Measurements from ENCODE around the gene SLC1A4. TPM values are rescaled to one million over a fixed set of nuclear protein-coding genes. Genes with fewer than 3 reads are reported as not detected.
"Not testable (repeated sequence)": the region's sequence is repeated elsewhere in the genome, so short reads cannot be mapped to it uniquely, and the experiment has no call there.

SLC1A4 gene
- total RNA-seq, 1 donor from 2014 or later: 35.4 TPM

- Mint-ChIP-seq H3K4me1 (no peaks in the 10 kb centered on the region), H3K27ac (no peak overlapping the region), H3K27me3 (no peaks in the 10 kb centered on the region), H3K36me3 (ENCODE audit: low read depth) (peaks cover 25% of the 10 kb centered on the region), H3K9me3 (no peaks in the 10 kb centered on the region), H3K4me3 (no peak overlapping the region)
- no peak for DNase-seq
- ATAC-seq (ENCODE audit: low read depth): no peak
- ChIA-PET POLR2A (interaction anchor here (1.5 kb wide), 1 partner anchor 10 kb away, joined by 4 read pairs; no protein-coding TSS in a partner anchor), CTCF (interaction anchor here (1.3 kb wide), 2 partner anchors 21 to 81 kb away, joined by 3 read pairs; no protein-coding TSS in a partner anchor)
- intact Hi-C loops (cut with micrococcal nuclease): no loop called here
- TF ChIP-seq, protein P1, sequence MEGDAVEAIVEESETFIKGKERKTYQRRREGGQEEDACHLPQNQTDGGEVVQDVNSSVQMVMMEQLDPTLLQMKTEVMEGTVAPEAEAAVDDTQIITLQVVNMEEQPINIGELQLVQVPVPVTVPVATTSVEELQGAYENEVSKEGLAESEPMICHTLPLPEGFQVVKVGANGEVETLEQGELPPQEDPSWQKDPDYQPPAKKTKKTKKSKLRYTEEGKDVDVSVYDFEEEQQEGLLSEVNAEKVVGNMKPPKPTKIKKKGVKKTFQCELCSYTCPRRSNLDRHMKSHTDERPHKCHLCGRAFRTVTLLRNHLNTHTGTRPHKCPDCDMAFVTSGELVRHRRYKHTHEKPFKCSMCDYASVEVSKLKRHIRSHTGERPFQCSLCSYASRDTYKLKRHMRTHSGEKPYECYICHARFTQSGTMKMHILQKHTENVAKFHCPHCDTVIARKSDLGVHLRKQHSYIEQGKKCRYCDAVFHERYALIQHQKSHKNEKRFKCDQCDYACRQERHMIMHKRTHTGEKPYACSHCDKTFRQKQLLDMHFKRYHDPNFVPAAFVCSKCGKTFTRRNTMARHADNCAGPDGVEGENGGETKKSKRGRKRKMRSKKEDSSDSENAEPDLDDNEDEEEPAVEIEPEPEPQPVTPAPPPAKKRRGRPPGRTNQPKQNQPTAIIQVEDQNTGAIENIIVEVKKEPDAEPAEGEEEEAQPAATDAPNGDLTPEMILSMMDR (IDR thresholded peaks at IDR 0.05): no peak
Measured at GRCh38 chr2:64998658-64999061, 9.5 kb downstream of the SLC1A4 start.

- H3K36me3 Mint-ChIP-seq (ENCODE audit: low read depth): peaks cover 25% of the 10 kb centered on the region
- no peak for ATAC-seq (ENCODE audit: low read depth)
- TF ChIP-seq, protein P1 (IDR thresholded peaks at IDR 0.05): no peak
- no peaks in the 10 kb centered on the region for H3K9me3 Mint-ChIP-seq
- ChIA-PET CTCF (interaction anchor here (1.3 kb wide), 2 partner anchors 20 to 82 kb away, joined by 3 read pairs; no protein-coding TSS in a partner anchor), POLR2A (interaction anchor here (1.5 kb wide), 1 partner anchor 11 kb away, joined by 4 read pairs; no protein-coding TSS in a partner anchor)
- no peak for DNase-seq
- H3K4me3 Mint-ChIP-seq: no peak overlapping the region
- no peaks in the 10 kb centered on the region for H3K27me3 Mint-ChIP-seq
- H3K27ac Mint-ChIP-seq: no peak overlapping the region
- no peaks in the 10 kb centered on the region for H3K4me1 Mint-ChIP-seq
- intact Hi-C loops (cut with micrococcal nuclease): no loop called here
Measured at GRCh38 chr2:64999754-65000153, 10.6 kb downstream of the SLC1A4 start.

DNA sequence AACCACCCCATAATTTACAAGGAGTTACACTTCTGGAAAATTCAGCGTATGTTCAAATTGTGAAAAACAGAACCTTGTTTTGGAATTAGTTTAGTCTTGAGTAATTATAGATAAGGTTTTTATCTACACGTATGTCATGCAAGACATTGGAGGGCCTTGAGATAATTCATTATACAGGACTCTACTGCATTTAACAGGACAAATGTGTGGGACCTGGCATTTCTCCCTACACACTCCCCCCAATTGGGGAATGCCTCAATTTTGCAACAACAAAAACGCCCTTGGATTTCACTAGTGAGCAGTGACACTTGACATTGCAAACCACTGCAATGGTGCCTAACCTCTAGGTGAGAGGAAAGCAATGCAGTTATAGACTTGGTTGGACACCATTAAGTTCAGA lies 11.4 kb downstream of the SLC1A4 start:
- Mint-ChIP-seq H3K36me3 (ENCODE audit: low read depth) (peaks cover 31% of the 10 kb centered on the region), H3K4me3 (no peak overlapping the region), H3K9me3 (no peaks in the 10 kb centered on the region), H3K27me3 (no peaks in the 10 kb centered on the region), H3K27ac (no peak overlapping the region), H3K4me1 (no peaks in the 10 kb centered on the region)
- intact Hi-C loops (cut with micrococcal nuclease): no loop called here
- TF ChIP-seq, protein P1 (IDR thresholded peaks at IDR 0.05): no peak
- POLR2A ChIA-PET: no interaction called here
- CTCF ChIA-PET: no interaction called here
- ATAC-seq (ENCODE audit: low read depth) (no peak), DNase-seq (no peak)

DNA sequence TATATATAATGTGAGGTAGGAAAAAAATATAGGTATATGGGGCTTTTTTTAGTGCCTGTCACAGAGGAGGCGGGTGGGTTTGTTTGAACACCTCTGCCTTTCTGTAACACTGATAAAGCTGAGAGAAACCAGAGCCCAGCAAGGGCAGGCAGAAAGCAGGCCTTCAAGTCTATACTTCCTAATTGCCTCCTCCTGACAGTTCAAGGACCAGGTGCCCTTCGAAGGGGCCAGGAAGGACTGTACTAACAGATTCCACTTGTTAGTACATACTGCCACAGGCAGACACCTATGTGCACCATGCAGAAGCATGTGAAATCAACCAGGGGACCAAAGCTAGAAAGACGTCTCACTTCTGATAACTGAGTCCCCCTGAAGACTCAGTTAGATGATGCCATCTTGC lies 13.8 kb downstream of the SLC1A4 start:
- CTCF ChIA-PET: interaction anchor here (1.1 kb wide), 1 partner anchor 85 kb away, joined by 4 read pairs; no protein-coding TSS in a partner anchor

GRCh38 chr2:65004232-65004631 lies 15.0 kb downstream of the SLC1A4 start:
- POLR2A ChIA-PET; intact Hi-C loops (cut with micrococcal nuclease); H3K27ac Mint-ChIP-seq; ATAC-seq (ENCODE audit: low read depth); H3K4me1 Mint-ChIP-seq; H3K4me3 Mint-ChIP-seq; H3K27me3 Mint-ChIP-seq; DNase-seq; H3K9me3 Mint-ChIP-seq: not testable (repeated sequence)
- CTCF ChIA-PET: interaction anchor here (1.1 kb wide), 2 partner anchors 15 to 87 kb away, joined by 3 to 4 read pairs; no protein-coding TSS in a partner anchor
- peaks cover 28% of the 10 kb centered on the region for H3K36me3 Mint-ChIP-seq (ENCODE audit: low read depth)

More for the DNA sequence above, 13.8 kb downstream of the SLC1A4 start:
- DNase-seq (no peak), ATAC-seq (ENCODE audit: low read depth) (no peak)
- Mint-ChIP-seq H3K9me3 (no peaks in the 10 kb centered on the region), H3K4me1 (no peaks in the 10 kb centered on the region), H3K4me3 (no peak overlapping the region), H3K36me3 (ENCODE audit: low read depth) (peaks cover 29% of the 10 kb centered on the region), H3K27me3 (no peaks in the 10 kb centered on the region), H3K27ac (no peak overlapping the region)
- TF ChIP-seq, protein P1 (IDR thresholded peaks at IDR 0.05): no peak
- intact Hi-C loops (cut with micrococcal nuclease): no loop called here
- POLR2A ChIA-PET: no interaction called here

GRCh38 chr2:65013776-65014175 lies 24.6 kb downstream of the SLC1A4 start:
- Mint-ChIP-seq H3K4me1 (peaks cover 43% of the 10 kb centered on the region), H3K36me3 (ENCODE audit: low read depth) (peaks cover 60% of the 10 kb centered on the region), H3K27me3 (no peaks in the 10 kb centered on the region), H3K27ac (peak overlapping the region; percentile 54), H3K9me3 (no peaks in the 10 kb centered on the region), H3K4me3 (no peak overlapping the region)
- CTCF ChIA-PET: no interaction called here
- DNase-seq: no peak
- POLR2A ChIA-PET: interaction anchor here (0.6 kb wide), 1 partner anchor 51 kb away, joined by 3 read pairs; no protein-coding TSS in a partner anchor
- ATAC-seq (ENCODE audit: low read depth): no peak
- TF ChIP-seq, protein P1 (IDR thresholded peaks at IDR 0.05): no peak
- intact Hi-C loops (cut with micrococcal nuclease): no loop called here
